GM12878 (cell line): ENCODE measurements around the gene ANTXR1. TPM values are rescaled to one million over a fixed set of nuclear protein-coding genes. Genes with fewer than 3 reads are reported as not detected.

Experiments
- ATAC-seq: fragments of 200-7000 bp; cut with Tn5 transposase; 3 replicates; pipeline ENCODE4 v1.9.1; 2020; ENCODE audit warnings: mild to moderate bottlenecking, moderate library complexity
- BruUV-seq: library from RNA; stranded (reverse); fragments of 400-500 nt; replicated peaks from 2 replicates; lab custom pipeline; 2021; lab: Mats Ljungman, UMichigan
- CTCF ChIA-PET: fragments of 300-600 bp; sonication (Branson Sonifier 250); formaldehyde crosslinking; extraction: SDS; loops from one replicate; lab custom pipeline; 2021; ENCODE audit warnings: inconsistent platforms; lab: Yijun Ruan, JAX
- POLR2A ChIA-PET: fragments of 350-600 bp; formaldehyde crosslinking; extraction: SDS; loops from one replicate; lab custom pipeline; 2021; ENCODE audit warnings: inconsistent platforms; lab: Charles Lee
- RAD21 ChIA-PET: fragments of 300-600 bp; sonication (Branson Sonifier 250); formaldehyde crosslinking; loops from one replicate; lab custom pipeline; 2023; ENCODE audit warnings: antibody characterized with exemption; ENCODE audit not compliant: unreplicated experiment; lab: Charles Lee
- SMC1A ChIA-PET: fragments of 300-600 bp; sonication (Branson Sonifier 250); formaldehyde crosslinking; loops from one replicate; lab custom pipeline; 2023; ENCODE audit not compliant: unreplicated experiment, uncharacterized antibody; lab: Charles Lee
- DNase-seq: peaks from one replicate; pipeline ENCODE4 v3.0.0-alpha.2; 2011; ENCODE audit warnings: low read depth, low spot score
- FAIRE-seq: peaks from 3 replicates; lab custom pipeline; 2011; peaks lifted over from hg19 to GRCh38; lab: Jason Lieb, UNC
- H2AFZ ChIP-seq: 2 replicates; pipeline ENCODE4 v1.6.0; 2011; ENCODE audit warnings: low read depth, low read length, control low read depth; ENCODE audit not compliant: control insufficient read depth
- H3K27ac ChIP-seq: 2 replicates; pipeline ENCODE4 v1.5.1; 2011; ENCODE audit warnings: control low read depth; ENCODE audit not compliant: control insufficient read depth, insufficient read depth
- H3K27me3 ChIP-seq, 2 experiments: replicated peaks in 1 of 2; 2 replicates each; pipeline versions ENCODE4 v1.6.0 to v1.6.1; 2011; ENCODE audit warnings: low read length in 1 of 2; ENCODE audit not compliant: control insufficient read depth in 2 of 2, insufficient read depth in 2 of 2
- H3K36me3 ChIP-seq, 2 experiments: 2 replicates each; pipeline ENCODE4 v1.5.1; 2011; ENCODE audit warnings: low read length in 1 of 2; ENCODE audit not compliant: control insufficient read depth in 2 of 2, insufficient read depth in 2 of 2
- H3K4me1 ChIP-seq: 2 replicates; pipeline ENCODE4 v1.6.1; 2011; ENCODE audit warnings: mild to moderate bottlenecking, low read length, moderate library complexity, mixed read lengths; ENCODE audit not compliant: control insufficient read depth, insufficient read depth
- H3K4me2 ChIP-seq: 2 replicates; pipeline ENCODE4 v1.6.0; 2011; ENCODE audit warnings: control low read depth; ENCODE audit not compliant: control insufficient read depth, insufficient read depth
- H3K4me3 ChIP-seq: fragments of 200-600 bp; sonication (generic); 2 replicates; pipeline ENCODE4 v1.5.1; 2016
- H3K79me2 ChIP-seq: 2 replicates; pipeline ENCODE4 v1.6.0; 2011; ENCODE audit warnings: low read length; ENCODE audit not compliant: control insufficient read depth, insufficient read depth
- H3K9ac ChIP-seq: 2 replicates; pipeline ENCODE4 v1.8.0; 2011; ENCODE audit warnings: low read length, control low read depth, mixed read lengths; ENCODE audit not compliant: control insufficient read depth, insufficient read depth
- H3K9me3 ChIP-seq: replicated peaks from 3 replicates; pipeline ENCODE4 v1.5.1; 2011; ENCODE audit warnings: mild to moderate bottlenecking, low read length; ENCODE audit not compliant: control insufficient read depth, insufficient read depth
- H4K20me1 ChIP-seq: 2 replicates; pipeline ENCODE4 v1.6.0; 2011; ENCODE audit not compliant: control insufficient read depth, insufficient read depth
- BHLHE40 ChIP-seq, 2 experiments: fragments of 450-650 bp in 1 of 2; IDR thresholded peaks; 2 replicates each; pipeline ENCODE4 v1.6.1; 2011 to 2017; ENCODE audit warnings: low read depth in 2 of 2, borderline replicate concordance in 1 of 2, improper control_type of control experiment in 1 of 2, low read length in 1 of 2, mild to moderate bottlenecking in 1 of 2
- CREM ChIP-seq: IDR thresholded peaks from 2 replicates; pipeline ENCODE4 v1.6.1; 2014; ENCODE audit warnings: antibody characterized with exemption, low read depth
- HDGF ChIP-seq: fragments of 450-650 bp; IDR thresholded peaks from 2 replicates; pipeline ENCODE4 v1.6.1; 2016; ENCODE audit warnings: antibody characterized with exemption
- IRF3 ChIP-seq: fragments of 450-650 bp; IDR thresholded peaks from 2 replicates; pipeline ENCODE4 v1.6.1; 2014; ENCODE audit warnings: mild to moderate bottlenecking
- LARP7 ChIP-seq: fragments of 450-650 bp; IDR thresholded peaks from 2 replicates; pipeline ENCODE4 v1.6.1; 2017; ENCODE audit warnings: mild to moderate bottlenecking
- PRDM15 ChIP-seq: fragments of 450-650 bp; formaldehyde crosslinking; IDR thresholded peaks from 2 replicates; pipeline ENCODE4 v1.4.0; 2020; ENCODE audit warnings: mild to moderate bottlenecking, moderate library complexity
- STAT3 ChIP-seq: IDR thresholded peaks from 2 replicates; pipeline ENCODE4 v1.6.1; 2011; ENCODE audit warnings: low read depth, low read length, improper control_type of control experiment
- SUZ12 ChIP-seq: fragments of 200-600 bp; sonication (generic); IDR thresholded peaks from one replicate; pipeline ENCODE4 v1.6.1; 2018; ENCODE audit warnings: antibody characterized with exemption, mild to moderate bottlenecking; ENCODE audit not compliant: unreplicated experiment
- TCF12 ChIP-seq: IDR thresholded peaks from 2 replicates; pipeline ENCODE4 v1.6.1; 2011; ENCODE audit warnings: low read depth, mild to moderate bottlenecking, low read length
- ZZZ3 ChIP-seq: IDR thresholded peaks from 2 replicates; pipeline ENCODE4 v1.6.1; 2011; ENCODE audit warnings: low read depth; ENCODE audit not compliant: control insufficient read depth, insufficient read length
- WGBS: methylation state at CpG from one replicate; pipeline ENCODE4 v1.1.6; 2016; ENCODE audit warnings: low lambda C conversion rate; ENCODE audit not compliant: insufficient replicate concordance, insufficient coverage; ENCODE audit errors: missing lambda C conversion rate; 5-methylcytosine and 5-hydroxymethylcytosine counted together
- in situ Hi-C: fragments of 300-500 bp; cut with MboI; formaldehyde crosslinking; loops from 9 replicates; pipeline ENCODE4 v1.14.3; 2018; ENCODE audit warnings: mixed read lengths
- intact Hi-C: fragments of 100-400 bp; cut with micrococcal nuclease; formaldehyde crosslinking; loops from one replicate; pipeline ENCODE4 v1.14.2; 2022; ENCODE audit not compliant: unreplicated experiment
- polyA plus RNA-seq, 11 experiments: library from polyadenylated mRNA; depleted of rRNA in 4 of 11; unstranded in 6 of 11; stranded (reverse) in 5 of 11; fragments of >200 nt; fragmentation: Nextera tagmentation in 4 of 11; fragmentation: Illumina TruSeq in 1 of 11; extraction: Ambion mirVana in 4 of 11; extraction: Trizol in 1 of 11; gene quantifications; 1 replicate in 1 of 11; 2 replicates in 10 of 11; pipeline versions ENCODE4 v1.2.1 to v1.2.3, GENCODE V29; 2011 to 2016; ENCODE audit warnings: inconsistent platforms in 2 of 11, missing spikeins in 2 of 11, low read depth in 1 of 11
- total RNA-seq, 4 experiments: library from RNA; depleted of rRNA in 3 of 4; stranded (reverse); fragments of >200 nt in 3 of 4; fragmentation: Illumina TruSeq in 1 of 4; extraction: Trizol in 1 of 4; gene quantifications; 2 replicates each; pipeline versions ENCODE4 v1.2.1 to v1.2.3, GENCODE V29; 2013 to 2021
- TF ChIP-seq, protein P1 (sequence below): fragments of 450-650 bp; conservative IDR thresholded peaks from 2 replicates; pipeline ENCODE4 v1.6.1; 2017; ENCODE audit warnings: mild to moderate bottlenecking, moderate library complexity
- TF ChIP-seq, protein P2 (sequence below): IDR thresholded peaks from 2 replicates; pipeline ENCODE4 v1.6.1; 2011; ENCODE audit warnings: low read depth, low read length, improper control_type of control experiment, borderline replicate concordance

The ANTXR1 gene
- total and polyA plus RNA-seq, 10 of the 15 experiments (the other 5 are each of a cell fraction or from before 2014, with no cell fraction given) = 0.09 to 0.26 TPM; not detected in 8

GRCh38 chr2:69211686-69212085 lies 198.7 kb downstream of the ANTXR1 start (continued):
- TF ChIP-seq, protein P1, sequence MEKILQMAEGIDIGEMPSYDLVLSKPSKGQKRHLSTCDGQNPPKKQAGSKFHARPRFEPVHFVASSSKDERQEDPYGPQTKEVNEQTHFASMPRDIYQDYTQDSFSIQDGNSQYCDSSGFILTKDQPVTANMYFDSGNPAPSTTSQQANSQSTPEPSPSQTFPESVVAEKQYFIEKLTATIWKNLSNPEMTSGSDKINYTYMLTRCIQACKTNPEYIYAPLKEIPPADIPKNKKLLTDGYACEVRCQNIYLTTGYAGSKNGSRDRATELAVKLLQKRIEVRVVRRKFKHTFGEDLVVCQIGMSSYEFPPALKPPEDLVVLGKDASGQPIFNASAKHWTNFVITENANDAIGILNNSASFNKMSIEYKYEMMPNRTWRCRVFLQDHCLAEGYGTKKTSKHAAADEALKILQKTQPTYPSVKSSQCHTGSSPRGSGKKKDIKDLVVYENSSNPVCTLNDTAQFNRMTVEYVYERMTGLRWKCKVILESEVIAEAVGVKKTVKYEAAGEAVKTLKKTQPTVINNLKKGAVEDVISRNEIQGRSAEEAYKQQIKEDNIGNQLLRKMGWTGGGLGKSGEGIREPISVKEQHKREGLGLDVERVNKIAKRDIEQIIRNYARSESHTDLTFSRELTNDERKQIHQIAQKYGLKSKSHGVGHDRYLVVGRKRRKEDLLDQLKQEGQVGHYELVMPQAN = no peak
- TF ChIP-seq IRF3 (no peak), CREM (no peak), ZZZ3 (no peak), LARP7 (no peak)
- TF ChIP-seq, protein P2, sequence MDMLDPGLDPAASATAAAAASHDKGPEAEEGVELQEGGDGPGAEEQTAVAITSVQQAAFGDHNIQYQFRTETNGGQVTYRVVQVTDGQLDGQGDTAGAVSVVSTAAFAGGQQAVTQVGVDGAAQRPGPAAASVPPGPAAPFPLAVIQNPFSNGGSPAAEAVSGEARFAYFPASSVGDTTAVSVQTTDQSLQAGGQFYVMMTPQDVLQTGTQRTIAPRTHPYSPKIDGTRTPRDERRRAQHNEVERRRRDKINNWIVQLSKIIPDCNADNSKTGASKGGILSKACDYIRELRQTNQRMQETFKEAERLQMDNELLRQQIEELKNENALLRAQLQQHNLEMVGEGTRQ = no peak

GRCh38 chr2:69212238-69213028 lies 199.5 kb downstream of the ANTXR1 start:
- DNase-seq (no peak), FAIRE-seq (no peak), ATAC-seq (no peak)
- H3K9me3 ChIP-seq = no peaks in the 10 kb centered on the region
- H3K4me2 ChIP-seq = no peak overlapping the region
- no TSS peak for BruUV-seq
- ChIA-PET RAD21 (interaction anchor here (0.6 kb wide), 2 partner anchors 78 to 1737 kb away, joined by 3 read pairs; no protein-coding TSS in a partner anchor), CTCF (no interaction called here), POLR2A (no interaction called here), SMC1A (interaction anchor here (0.8 kb wide), 1 partner anchor 9 kb away, joined by 3 read pairs; no protein-coding TSS in a partner anchor)
- WGBS = 50% methylated on average over 4 of the region's 4 CpGs
- H3K4me1 ChIP-seq = no peaks in the 10 kb centered on the region
- no peak overlapping the region for H2AFZ ChIP-seq
- no peak overlapping the region for H3K27ac ChIP-seq
- in situ Hi-C loops = no loop called here
- no peaks in the 10 kb centered on the region for H3K36me3 ChIP-seq
- H3K9ac ChIP-seq = no peak overlapping the region
- H3K79me2 ChIP-seq = no peaks in the 10 kb centered on the region
- peaks cover 4 to 7% of the 10 kb centered on the region in 2 experiments for H3K27me3 ChIP-seq
- H3K4me3 ChIP-seq = no peak overlapping the region
- intact Hi-C loops = no loop called here
- no peaks in the 10 kb centered on the region; the same call in 1 of the 2 replicates for H4K20me1 ChIP-seq
- TF ChIP-seq HDGF (no peak), BHLHE40 (IDR thresholded peaks at IDR 0.05; ENCODE audit: borderline replicate concordance in 1 of 2, low read depth in 2 of 2, low read length in 1 of 2) (no peak), PRDM15 (CRISPR knock-in tag) (no peak), STAT3 (no peak), TCF12 (no peak), IRF3 (no peak), CREM (no peak), SUZ12 (no peak)
